HG02763 (cell line): ENCODE results near the gene BGN.

Source experiments
- ATAC-seq: cut with Tn5 transposase; IDR thresholded peaks from one replicate; pipeline ENCODE4 v1.9.1; 2021; ENCODE audit warnings: mild to moderate bottlenecking, moderate library complexity; ENCODE audit not compliant: unreplicated experiment

BGN gene

DNA sequence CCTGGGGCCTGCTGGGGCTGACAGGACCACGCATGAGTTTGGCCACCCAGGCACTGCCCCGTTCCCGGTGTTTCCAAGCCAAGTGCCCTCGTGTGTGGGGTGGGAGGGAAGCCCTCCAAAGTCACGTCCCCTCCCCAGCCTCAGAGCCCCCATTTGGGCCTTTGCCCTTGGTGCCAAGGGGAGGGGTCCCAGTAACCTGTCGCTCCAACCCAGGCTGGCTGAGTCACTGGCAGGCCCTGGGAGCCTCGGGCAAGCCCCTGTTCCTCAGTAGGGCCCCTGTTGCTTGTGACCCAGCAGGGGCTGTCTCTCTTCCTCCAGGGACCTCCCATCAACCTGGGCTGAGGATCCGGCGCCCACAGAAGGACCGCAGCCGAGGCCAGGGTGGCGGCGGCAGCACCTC lies 13.7 kb upstream of the BGN start:
- no peak for ATAC-seq

GRCh38 chrX:153482376-153483015 lies 12.3 kb upstream of the BGN start:
- no peak for ATAC-seq

GRCh38 chrX:153485396-153486080 lies 9.2 kb upstream of the BGN start:
- ATAC-seq, result no peak

DNA sequence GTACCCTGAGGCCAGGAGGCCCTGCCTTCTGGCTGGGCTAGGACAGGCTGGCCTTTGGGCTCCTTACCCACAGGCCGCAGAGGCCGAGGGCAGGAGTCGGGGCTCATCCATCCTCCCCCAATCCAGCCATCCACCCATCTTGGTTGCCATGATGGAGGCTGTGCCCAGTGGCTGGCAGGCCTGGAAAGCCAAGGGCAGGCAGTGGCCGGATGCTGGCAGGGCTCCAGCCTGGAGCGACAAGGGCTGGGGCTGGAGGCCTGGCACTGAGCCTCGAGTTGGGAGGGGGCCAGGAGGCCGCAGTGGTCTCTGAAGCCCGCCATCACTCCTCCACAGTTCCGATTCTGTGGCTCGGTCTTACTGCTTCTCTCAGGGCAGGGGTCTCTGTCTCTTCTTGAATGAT lies 8.6 kb upstream of the BGN start:
- no peak for ATAC-seq

GRCh38 chrX:153487590-153488071 lies 7.1 kb upstream of the BGN start:
- ATAC-seq, result no peak

DNA sequence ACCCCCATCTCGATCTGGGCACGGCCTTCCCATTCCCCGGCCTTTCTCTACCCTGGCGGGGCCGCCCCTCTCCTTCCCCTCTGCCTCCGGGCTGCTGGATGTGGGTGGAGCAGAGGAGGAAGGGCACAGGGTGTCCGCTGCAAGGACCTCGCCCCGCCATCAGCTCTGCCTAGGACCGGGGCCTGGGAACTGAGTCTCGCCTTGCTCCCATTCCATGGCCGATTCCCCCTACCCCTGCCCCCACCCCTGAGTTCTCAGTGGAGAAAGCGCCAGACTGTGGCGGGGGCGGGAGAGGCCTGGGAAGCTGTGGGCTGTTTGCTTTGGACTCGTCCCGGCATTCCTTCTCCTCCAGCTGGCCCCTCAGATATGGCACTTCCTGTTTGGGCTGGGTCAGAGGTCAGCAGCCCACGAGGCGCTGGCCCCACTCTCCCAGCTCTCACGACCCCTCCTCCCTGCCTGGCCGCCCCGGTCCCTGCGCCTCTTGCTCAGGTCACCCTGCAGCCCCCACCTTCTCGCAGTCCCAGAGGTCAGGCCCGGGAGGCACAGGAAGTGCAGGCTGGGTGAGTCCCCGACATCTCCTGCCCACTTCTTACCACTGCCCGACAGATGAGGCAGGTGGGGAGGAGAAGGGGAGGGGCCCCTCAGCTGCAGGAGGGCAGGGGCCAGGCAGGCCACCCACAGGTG lies 6.4 kb upstream of the BGN start:
- ATAC-seq, result no peak

DNA sequence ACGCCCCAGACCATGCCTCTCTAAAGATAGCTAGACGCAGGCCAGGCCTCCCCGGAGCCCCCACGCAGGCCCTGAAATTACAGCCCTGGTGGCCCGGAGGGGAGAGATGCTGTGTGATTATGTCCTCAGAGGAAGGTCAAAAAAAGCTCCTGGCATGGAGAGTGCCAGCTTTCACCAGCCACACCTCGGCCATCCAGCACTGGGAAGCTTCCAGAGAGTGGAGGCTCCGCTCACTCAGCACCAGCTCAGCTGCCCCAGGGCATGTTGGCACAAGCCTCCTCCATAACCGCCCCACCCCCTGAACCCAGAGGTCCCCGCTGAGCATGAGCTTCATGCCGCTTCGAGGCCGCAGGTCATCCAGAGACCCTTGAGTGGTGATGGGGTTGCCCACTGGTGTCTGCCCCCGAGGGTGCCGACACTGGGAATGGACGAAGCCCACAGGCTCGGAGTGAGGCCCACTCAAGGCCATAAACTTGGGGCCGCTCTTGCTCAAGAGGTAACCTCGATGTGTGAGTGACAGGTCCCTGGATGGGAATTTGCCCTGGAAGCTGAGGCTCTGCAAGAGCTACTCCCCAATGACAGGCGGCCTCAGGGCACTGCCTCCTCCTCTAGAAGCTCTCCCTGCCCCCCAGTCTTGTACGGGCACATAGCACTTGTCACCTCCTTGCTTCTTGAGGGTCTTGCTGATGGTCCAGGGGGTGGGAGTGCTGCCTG lies 4.4 kb upstream of the BGN start:
- no peak for ATAC-seq

GRCh38 chrX:153491351-153491914 lies 3.3 kb upstream of the BGN start:
- no peak for ATAC-seq

GRCh38 chrX:153491918-153492317 lies 2.9 kb upstream of the BGN start:
- no peak for ATAC-seq

DNA sequence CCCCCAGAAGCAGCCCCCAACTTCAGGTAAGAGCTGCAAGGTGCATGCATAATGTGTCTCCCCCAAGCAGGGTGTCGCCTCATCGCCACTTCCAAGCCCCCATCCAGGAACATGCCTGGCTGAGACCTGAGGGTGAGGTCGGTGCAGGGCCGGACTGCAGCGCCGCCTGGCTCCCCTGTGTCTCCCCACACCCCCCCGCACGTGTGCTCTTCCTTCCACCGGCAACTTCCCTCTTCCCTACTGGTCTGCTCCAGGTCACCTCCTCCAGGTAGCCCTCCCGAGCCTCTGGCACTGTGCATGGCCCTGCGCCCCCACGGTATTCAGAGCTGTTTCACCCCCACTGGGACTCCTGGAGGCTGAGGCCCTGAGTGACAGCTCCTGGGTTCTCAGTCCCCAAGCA lies 2.2 kb upstream of the BGN start:
- no peak for ATAC-seq

- no peak for ATAC-seq
Observed at GRCh38 chrX:153493085-153493484, 1.7 kb upstream of the BGN start.

DNA sequence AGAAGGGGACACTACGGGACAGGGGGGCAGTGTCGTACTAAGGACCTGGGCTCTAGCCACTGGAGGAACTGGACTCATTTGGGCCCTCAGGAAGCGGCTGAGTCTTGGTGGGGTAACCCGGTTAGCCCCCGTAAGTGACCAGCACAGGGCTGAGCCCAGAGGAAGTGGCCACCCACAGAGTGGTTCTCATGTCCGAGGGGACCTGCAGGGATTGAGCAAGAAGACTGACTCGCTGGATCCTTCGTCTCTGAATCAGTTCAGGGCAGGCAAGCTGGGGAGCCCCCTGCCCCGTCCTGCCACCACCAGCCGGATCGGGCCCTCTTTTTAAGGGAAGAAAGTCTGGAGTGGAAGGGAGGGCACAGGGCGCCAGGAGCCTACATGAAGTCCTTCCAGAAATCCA lies 719 bp upstream of the BGN start:
- ATAC-seq, result no peak

GRCh38 chrX:153495362-153495751 lies 577 bp downstream of the BGN start:
- no peak for ATAC-seq

DNA sequence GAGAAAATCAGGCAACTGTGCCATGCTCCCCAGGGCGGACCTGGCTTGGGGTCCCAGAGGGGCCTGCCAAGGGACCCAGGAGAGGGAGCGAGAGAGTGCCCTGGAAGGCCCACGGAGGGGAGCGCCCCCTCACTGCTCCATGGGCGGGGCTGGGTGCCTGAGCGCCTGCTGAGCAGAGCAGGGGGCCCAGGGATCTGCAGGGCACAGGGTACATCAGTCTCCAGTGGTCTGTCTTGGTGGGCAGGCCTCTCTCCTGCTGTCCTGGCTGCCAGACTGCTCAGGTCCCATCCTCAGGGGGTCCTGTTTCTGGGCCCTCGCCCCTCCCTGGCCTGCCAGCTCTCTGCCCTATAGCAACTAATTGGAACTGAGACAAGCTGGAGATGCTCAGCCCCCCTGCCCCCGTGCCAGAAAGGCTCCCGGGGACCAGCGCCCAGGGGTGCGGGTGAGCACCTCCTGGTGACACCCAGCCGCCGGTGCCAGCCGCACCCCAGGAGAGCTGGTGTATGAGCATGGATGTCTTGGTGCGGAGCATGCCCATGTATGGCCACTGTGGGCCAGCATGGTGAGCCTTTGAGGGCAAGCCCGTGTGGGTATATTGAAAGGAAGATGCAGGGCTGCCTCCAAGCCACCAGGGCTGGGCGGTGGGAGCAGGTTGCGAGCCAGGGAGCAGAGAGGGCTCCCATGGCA lies 1.3 kb downstream of the BGN start:
- no peak for ATAC-seq

DNA sequence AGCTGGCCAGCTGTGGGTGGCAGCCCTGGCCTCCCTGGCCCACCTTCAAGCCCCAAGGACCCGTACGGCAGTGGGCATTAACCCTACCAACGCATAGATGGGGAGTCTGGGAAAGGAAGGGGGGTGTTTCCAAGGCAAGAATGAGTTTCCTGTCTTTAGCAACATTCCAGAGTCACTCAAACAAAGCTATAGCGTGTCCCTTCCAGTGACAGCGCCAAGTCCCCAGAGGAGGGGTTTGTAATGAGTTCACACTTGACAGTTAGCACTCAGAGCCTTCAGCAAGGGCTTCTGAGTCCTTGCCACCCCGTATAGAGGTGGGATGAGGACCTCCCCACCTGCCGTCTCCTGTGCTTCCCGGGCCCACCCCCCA lies 1.8 kb downstream of the BGN start:
- no peak for ATAC-seq

GRCh38 chrX:153498453-153498852 lies 3.7 kb downstream of the BGN start:
- ATAC-seq, result no peak

- no peak for ATAC-seq
Observed at GRCh38 chrX:153499341-153499740, 4.6 kb downstream of the BGN start.

GRCh38 chrX:153499876-153500275 lies 5.1 kb downstream of the BGN start:
- ATAC-seq, result no peak

DNA sequence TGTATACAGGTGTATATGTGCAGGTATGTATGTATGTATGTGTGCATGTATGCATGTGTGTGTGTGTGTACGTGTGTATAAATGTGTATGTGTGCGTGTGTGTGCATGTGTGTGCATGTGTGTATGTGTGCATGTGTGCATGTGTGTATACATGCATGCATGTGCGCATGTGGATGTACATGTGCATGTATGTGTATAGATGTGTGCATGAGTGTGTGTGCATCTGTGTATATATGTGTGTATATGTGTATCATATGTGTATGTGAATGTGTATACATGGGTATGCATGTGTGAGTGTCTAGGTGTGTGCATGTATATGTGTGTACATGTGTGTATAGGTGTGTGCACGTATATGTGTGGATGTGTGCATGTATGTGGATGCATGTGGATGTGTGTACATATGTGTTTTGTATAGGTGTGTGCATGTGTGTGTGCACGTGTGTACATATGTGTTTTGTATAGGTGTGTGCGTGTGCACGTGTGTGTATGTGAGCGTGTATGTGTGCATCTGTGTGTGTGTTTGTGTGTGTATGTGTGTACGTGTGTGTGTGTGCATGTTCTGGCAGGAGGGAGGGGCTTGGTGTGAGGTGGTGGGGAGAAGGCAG lies 6.0 kb downstream of the BGN start:
- no peak for ATAC-seq

DNA sequence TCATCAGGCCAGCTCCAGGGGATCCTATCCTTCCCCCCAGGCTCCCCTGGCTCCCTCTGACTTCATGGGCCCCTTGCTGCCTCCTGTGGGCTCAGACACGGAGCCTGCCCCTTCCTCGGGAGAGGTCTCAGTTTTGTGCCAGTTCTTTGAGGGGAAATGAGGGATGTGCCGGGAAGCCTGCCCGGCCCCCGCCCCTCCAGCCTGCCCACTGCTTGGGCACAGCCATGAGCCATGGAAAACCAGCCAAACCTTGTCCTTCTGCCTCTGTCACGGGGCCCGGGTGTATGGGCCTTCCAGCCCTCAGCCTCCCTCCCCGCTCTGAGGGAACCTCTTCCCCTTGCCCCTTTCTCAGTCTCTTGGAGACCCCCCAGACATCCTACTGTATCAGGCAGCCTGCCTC lies 6.8 kb downstream of the BGN start:
- ATAC-seq, result no peak
